Astrocyte (in vitro differentiated cells and primary cell): ENCODE results near the gene APP.

ENCODE experiments used
- EZH2 ChIP-seq: IDR thresholded peaks from 2 replicates; pipeline ENCODE4 v1.6.1; 2012; ENCODE audit warnings: mild to moderate bottlenecking, low read length, inconsistent platforms; ENCODE audit not compliant: insufficient read depth
- TF ChIP-seq, protein P1 (sequence below): IDR thresholded peaks from 2 replicates; pipeline ENCODE4 v1.5.1; 2011; ENCODE audit warnings: low read depth, mild to moderate bottlenecking, inconsistent platforms, low read length, moderate library complexity; ENCODE audit not compliant: insufficient read depth

DNA sequence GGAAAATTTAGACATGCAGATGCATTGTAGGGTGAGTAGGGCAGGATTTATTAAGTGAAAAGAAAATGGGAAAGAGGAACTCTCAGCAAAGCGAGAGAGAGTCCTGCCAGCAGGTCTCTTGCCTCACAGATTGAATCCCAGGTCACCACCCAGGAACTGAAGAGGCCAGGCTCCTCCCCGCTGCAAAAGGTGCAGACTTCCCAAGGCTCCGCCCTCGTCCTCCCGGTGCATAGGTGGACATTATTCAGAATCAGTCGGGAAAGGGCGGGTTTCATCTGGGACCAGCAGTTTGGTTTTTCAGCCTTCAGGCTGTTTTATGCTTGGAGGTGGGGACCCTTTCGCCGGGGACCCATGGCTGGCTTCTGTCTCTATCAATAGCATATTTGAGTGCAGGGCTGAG is 41.6 kb upstream of the APP start:
- TF ChIP-seq EZH2: no peak
- TF ChIP-seq, protein P1, sequence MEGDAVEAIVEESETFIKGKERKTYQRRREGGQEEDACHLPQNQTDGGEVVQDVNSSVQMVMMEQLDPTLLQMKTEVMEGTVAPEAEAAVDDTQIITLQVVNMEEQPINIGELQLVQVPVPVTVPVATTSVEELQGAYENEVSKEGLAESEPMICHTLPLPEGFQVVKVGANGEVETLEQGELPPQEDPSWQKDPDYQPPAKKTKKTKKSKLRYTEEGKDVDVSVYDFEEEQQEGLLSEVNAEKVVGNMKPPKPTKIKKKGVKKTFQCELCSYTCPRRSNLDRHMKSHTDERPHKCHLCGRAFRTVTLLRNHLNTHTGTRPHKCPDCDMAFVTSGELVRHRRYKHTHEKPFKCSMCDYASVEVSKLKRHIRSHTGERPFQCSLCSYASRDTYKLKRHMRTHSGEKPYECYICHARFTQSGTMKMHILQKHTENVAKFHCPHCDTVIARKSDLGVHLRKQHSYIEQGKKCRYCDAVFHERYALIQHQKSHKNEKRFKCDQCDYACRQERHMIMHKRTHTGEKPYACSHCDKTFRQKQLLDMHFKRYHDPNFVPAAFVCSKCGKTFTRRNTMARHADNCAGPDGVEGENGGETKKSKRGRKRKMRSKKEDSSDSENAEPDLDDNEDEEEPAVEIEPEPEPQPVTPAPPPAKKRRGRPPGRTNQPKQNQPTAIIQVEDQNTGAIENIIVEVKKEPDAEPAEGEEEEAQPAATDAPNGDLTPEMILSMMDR: no peak
